ENCODE measurements around the gene SIGLEC10. TPM values are rescaled to one million over a fixed set of nuclear protein-coding genes. Genes with fewer than 3 reads are reported as not detected.

SIGLEC10 gene
- total RNA-seq, 1 experiment from 2014 or later = not detected

- TF ChIP-seq, protein P1, sequence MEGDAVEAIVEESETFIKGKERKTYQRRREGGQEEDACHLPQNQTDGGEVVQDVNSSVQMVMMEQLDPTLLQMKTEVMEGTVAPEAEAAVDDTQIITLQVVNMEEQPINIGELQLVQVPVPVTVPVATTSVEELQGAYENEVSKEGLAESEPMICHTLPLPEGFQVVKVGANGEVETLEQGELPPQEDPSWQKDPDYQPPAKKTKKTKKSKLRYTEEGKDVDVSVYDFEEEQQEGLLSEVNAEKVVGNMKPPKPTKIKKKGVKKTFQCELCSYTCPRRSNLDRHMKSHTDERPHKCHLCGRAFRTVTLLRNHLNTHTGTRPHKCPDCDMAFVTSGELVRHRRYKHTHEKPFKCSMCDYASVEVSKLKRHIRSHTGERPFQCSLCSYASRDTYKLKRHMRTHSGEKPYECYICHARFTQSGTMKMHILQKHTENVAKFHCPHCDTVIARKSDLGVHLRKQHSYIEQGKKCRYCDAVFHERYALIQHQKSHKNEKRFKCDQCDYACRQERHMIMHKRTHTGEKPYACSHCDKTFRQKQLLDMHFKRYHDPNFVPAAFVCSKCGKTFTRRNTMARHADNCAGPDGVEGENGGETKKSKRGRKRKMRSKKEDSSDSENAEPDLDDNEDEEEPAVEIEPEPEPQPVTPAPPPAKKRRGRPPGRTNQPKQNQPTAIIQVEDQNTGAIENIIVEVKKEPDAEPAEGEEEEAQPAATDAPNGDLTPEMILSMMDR (conservative IDR thresholded peaks at IDR 0.05) = no peak
- no peak for TF ChIP-seq EZH2 (IDR thresholded peaks at IDR 0.05; ENCODE audit: low read depth)
- H3K27me3 ChIP-seq (ENCODE audit: insufficient read depth, low read depth) = peaks cover 81% of the 10 kb centered on the region
- no peak overlapping the region for H2AFZ ChIP-seq
- intact Hi-C loops (cut with micrococcal nuclease; ENCODE audit: unreplicated experiment) = no loop called here
- no TSS peak for BruUV-seq (replicated peaks)
- H3F3A ChIP-seq (ENCODE audit: insufficient read depth, low read depth) = no peaks in the 10 kb centered on the region
- H3K27ac ChIP-seq = no peak overlapping the region
- no peaks in the 10 kb centered on the region for H3K36me3 ChIP-seq (ENCODE audit: low read depth)
- ChIA-PET CTCF (no interaction called here), POLR2A (ENCODE audit: unreplicated experiment) (interaction anchor here (0.5 kb wide), 1 partner anchor 367 kb away, joined by 5 read pairs; no protein-coding TSS in a partner anchor)
- no peak overlapping the region for H3K4me2 ChIP-seq
- H3K9me2 ChIP-seq (ENCODE audit: insufficient read depth) = no peaks in the 10 kb centered on the region
- H3K9me3 ChIP-seq (ENCODE audit: insufficient read depth, low read depth) = no peaks in the 10 kb centered on the region
- no peaks in the 10 kb centered on the region for H4K20me1 ChIP-seq (ENCODE audit: insufficient read depth)
- H3K4me3 ChIP-seq = no peak overlapping the region
- H3K4me1 ChIP-seq (replicated peaks; ENCODE audit: insufficient read depth) = no peaks in the 10 kb centered on the region
- no peaks in the 10 kb centered on the region for H3K79me2 ChIP-seq (ENCODE audit: low read depth)
- no peak for DNase-seq
Measured at GRCh38 chr19:51441410-51442390, 24.3 kb upstream of the SIGLEC10 start.

DNA sequence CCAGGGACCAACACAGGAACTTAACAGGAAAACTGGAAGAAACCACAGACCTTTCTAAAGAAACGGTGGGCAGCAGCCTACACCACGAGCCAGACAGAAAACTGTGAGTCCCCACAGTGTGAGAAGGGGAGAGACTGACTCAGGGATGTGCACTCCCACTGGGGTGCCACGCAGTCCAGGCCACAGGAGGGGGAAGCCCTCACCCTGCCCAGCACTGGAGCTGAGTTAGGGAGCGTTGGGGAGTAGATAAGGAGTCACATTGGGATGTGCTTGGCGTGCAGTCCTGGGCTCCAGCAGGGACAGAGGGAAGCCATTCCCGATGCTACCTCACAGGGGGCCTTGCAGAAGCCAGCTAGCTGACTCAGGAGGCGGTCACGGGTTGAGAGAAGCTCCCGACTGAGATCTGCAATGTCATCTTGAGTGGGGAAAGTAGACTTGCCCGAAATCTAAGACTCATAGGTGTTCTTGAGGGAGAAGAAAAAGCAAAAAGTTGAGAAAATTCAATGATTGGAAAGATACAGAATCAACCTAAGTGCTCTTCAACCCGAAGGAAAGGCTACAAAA, 23.5 kb upstream of the SIGLEC10 start:
- Histone ChIP-seq H3K4me1 (replicated peaks; ENCODE audit: insufficient read depth) (no peaks in the 10 kb centered on the region), H3K4me3 (no peak overlapping the region), H2AFZ (no peak overlapping the region), H3F3A (ENCODE audit: insufficient read depth, low read depth) (no peaks in the 10 kb centered on the region), H4K20me1 (ENCODE audit: insufficient read depth) (no peaks in the 10 kb centered on the region), H3K79me2 (ENCODE audit: low read depth) (no peaks in the 10 kb centered on the region), H3K36me3 (ENCODE audit: low read depth) (no peaks in the 10 kb centered on the region), H3K9me2 (ENCODE audit: insufficient read depth) (no peaks in the 10 kb centered on the region), H3K9me3 (ENCODE audit: insufficient read depth, low read depth) (no peaks in the 10 kb centered on the region), H3K27me3 (ENCODE audit: insufficient read depth, low read depth) (peaks cover 81% of the 10 kb centered on the region), H3K27ac (no peak overlapping the region), H3K4me2 (no peak overlapping the region)
- ChIA-PET CTCF (no interaction called here), POLR2A (ENCODE audit: unreplicated experiment) (interaction anchor here (0.5 kb wide), 1 partner anchor 368 kb away, joined by 5 read pairs; no protein-coding TSS in a partner anchor)
- TF ChIP-seq, protein P1 (conservative IDR thresholded peaks at IDR 0.05) = no peak
- TF ChIP-seq EZH2 (IDR thresholded peaks at IDR 0.05; ENCODE audit: low read depth) = no peak
- DNase-seq = no peak
- intact Hi-C loops (cut with micrococcal nuclease; ENCODE audit: unreplicated experiment) = no loop called here
- BruUV-seq (replicated peaks) = no TSS peak

GRCh38 chr19:51440052-51440451, 22.6 kb upstream of the SIGLEC10 start:
- Histone ChIP-seq H3K4me2 (no peak overlapping the region), H3K9me3 (ENCODE audit: insufficient read depth, low read depth) (no peaks in the 10 kb centered on the region), H4K20me1 (ENCODE audit: insufficient read depth) (no peaks in the 10 kb centered on the region), H3K79me2 (ENCODE audit: low read depth) (no peaks in the 10 kb centered on the region), H3K4me3 (no peak overlapping the region), H3K27ac (no peak overlapping the region), H3K27me3 (ENCODE audit: insufficient read depth, low read depth) (peaks cover 83% of the 10 kb centered on the region), H3K4me1 (replicated peaks; ENCODE audit: insufficient read depth) (no peaks in the 10 kb centered on the region), H3K36me3 (ENCODE audit: low read depth) (no peaks in the 10 kb centered on the region), H3F3A (ENCODE audit: insufficient read depth, low read depth) (no peaks in the 10 kb centered on the region), H3K9me2 (ENCODE audit: insufficient read depth) (no peaks in the 10 kb centered on the region), H2AFZ (no peak overlapping the region)
- intact Hi-C loops (cut with micrococcal nuclease; ENCODE audit: unreplicated experiment) = no loop called here
- no peak for DNase-seq
- CTCF ChIA-PET = interaction anchor here (0.6 kb wide), 2 partner anchors 19 to 334 kb away, joined by 3 to 17 read pairs; no protein-coding TSS in a partner anchor
- POLR2A ChIA-PET (ENCODE audit: unreplicated experiment) = no interaction called here
- BruUV-seq (replicated peaks) = no TSS peak
- TF ChIP-seq, protein P1 (conservative IDR thresholded peaks at IDR 0.05) = no peak
- no peak for TF ChIP-seq EZH2 (IDR thresholded peaks at IDR 0.05; ENCODE audit: low read depth)
